Uterus (tissue), 2 donors: ENCODE results near the gene TUT7.

ENCODE experiments used
- POLR2A ChIP-seq, 2 donors: fragments of 450-650 bp; IDR thresholded peaks; one replicate each; pipeline ENCODE4 v1.6.1; 2016; ENCODE audit warnings: antibody characterized with exemption in 2 of 2, mild to moderate bottlenecking in 1 of 2, moderate library complexity in 1 of 2
- TF ChIP-seq, protein P1 (sequence below), 4 experiments: fragments of 200-600 bp in 2 of 4; fragments of 450-650 bp in 2 of 4; sonication (generic) in 2 of 4; IDR thresholded peaks; one replicate each; pipeline ENCODE4 v1.5.1; 2016 to 2019; ENCODE audit warnings: antibody characterized with exemption in 4 of 4, mild to moderate bottlenecking in 2 of 4, moderate library complexity in 1 of 4

DNA sequence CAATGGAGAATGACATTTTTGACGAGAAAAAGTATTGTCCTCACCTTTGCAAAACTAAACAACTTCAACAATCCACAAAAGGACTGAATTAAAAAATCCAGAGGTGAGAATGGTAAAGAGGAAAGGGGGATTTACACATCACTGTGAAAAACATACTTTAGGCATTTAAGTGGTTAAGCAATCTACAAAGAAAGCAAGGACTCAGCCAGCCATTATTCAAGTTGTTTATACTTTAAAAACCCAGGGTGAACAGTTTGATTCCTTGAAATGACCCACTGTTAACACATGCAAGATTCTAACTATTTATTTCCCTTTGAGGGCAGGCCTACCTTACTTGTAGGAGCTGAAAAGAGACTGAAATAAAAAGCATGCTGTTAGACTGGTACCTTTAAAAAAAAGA is 29.3 kb downstream of the TUT7 start:
- TF ChIP-seq, protein P1, sequence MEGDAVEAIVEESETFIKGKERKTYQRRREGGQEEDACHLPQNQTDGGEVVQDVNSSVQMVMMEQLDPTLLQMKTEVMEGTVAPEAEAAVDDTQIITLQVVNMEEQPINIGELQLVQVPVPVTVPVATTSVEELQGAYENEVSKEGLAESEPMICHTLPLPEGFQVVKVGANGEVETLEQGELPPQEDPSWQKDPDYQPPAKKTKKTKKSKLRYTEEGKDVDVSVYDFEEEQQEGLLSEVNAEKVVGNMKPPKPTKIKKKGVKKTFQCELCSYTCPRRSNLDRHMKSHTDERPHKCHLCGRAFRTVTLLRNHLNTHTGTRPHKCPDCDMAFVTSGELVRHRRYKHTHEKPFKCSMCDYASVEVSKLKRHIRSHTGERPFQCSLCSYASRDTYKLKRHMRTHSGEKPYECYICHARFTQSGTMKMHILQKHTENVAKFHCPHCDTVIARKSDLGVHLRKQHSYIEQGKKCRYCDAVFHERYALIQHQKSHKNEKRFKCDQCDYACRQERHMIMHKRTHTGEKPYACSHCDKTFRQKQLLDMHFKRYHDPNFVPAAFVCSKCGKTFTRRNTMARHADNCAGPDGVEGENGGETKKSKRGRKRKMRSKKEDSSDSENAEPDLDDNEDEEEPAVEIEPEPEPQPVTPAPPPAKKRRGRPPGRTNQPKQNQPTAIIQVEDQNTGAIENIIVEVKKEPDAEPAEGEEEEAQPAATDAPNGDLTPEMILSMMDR (IDR thresholded peaks at IDR 0.05): no peak
- no peak for TF ChIP-seq POLR2A (IDR thresholded peaks at IDR 0.05)
